NCI-H345 (cell line): ENCODE data around the gene MS4A15.
"Not testable (repeated sequence)": the region's sequence is repeated elsewhere in the genome, so short reads cannot be mapped to it uniquely, and the experiment has no call there.

Experiments used
- DNase-seq: peaks from one replicate; lab custom pipeline; 2025; lab: John Stamatoyannopoulos, UW

Gene MS4A15

DNA sequence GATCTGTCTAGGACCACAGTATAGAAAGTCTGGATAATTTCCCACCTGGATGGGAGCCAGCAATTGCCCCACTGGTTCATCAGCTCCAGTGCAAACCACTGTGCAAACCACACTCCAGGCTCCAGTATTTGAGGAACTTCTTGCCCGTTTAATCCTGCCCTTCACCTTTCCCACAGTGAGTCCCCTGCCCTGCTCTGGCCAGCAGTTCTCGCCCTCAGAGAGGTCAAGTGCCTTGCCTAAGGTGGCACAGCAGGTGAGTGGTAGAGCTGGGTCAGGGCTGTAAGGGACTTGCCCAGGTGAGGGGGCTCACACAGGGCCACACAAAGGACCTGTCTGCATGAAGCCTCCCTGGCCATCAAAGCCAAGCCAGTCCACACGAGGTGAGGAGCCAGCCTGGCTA lies 52.6 kb downstream of the MS4A15 start:
- no peak for DNase-seq

DNA sequence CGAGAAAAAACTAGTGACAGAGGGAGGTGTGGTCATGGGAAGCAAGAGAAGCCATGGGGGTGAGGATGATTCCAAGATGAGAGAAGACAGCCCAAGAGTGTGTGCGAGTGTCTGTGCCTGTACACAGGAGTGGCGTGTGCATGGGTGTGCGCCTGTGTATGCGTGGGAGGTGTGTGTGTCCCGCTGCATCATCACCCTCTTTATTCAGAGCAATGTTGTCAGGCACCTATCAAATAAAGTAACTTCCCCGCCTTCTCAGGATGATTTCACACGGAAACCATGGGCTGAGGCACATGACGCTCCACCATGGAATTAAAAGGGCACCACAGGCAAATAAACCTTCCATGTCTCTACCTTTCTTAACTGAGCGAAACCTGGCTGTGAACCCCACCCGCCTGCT lies 53.0 kb downstream of the MS4A15 start:
- DNase-seq = no peak

DNA sequence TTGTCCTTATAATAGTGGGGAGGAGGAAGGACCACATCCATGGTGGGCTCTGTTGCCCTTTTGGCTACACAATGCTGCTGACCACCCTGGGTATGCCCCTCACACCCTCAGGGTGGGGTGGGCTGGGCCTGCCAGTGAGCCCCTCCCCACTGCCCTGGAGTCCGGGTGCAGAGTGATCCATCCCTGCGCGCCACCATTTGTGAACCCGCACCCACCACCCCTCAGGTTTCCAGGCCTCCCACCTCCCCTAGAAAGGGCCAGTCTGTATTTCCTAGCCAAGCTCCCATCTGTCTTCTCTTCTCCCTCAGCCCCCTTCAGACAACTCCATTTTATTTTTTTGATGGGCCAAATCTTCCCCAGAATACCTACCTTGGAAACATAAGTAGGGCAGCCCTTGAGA lies 53.5 kb downstream of the MS4A15 start:
- DNase-seq = no peak

DNA sequence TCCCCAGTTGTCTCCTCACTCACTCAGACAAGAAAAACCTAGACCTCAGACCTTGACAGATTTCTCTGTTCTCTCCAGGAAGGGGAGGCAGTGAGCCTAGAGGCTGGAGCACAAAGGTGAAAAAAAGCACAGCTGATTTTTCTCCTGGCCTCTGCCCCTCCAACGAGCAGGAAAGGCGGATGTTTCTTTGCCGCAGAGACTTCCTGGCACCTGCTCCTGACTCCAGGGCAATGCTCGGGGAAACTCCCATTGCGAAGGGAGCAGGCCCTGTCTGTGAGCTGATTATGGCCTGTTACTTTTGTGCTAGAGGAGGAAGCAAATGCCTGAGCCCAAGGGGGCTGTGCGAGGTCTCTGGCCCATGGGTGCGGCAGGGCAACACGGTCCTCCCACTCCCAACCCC lies 53.9 kb downstream of the MS4A15 start:
- DNase-seq = no peak

DNA sequence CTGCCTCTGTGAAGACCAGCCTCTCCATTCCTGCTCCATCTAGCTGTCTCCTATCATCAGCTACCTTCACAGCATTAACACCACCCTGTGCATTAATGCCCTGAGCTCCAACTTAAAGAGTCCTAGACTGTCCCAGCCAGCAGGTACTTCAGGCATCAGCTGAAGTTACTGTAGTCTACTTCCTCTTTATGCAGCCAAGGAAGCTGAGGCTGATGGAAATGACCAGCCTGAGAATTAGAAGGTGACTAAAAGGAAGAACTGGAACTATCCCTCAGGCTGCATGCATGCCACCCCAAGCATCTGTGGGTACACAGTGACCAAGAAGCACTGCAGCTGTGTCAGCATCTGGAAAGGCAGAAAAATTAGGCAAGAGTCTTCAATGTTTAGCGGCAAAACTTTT lies 56.7 kb downstream of the MS4A15 start:
- DNase-seq = no peak

DNA sequence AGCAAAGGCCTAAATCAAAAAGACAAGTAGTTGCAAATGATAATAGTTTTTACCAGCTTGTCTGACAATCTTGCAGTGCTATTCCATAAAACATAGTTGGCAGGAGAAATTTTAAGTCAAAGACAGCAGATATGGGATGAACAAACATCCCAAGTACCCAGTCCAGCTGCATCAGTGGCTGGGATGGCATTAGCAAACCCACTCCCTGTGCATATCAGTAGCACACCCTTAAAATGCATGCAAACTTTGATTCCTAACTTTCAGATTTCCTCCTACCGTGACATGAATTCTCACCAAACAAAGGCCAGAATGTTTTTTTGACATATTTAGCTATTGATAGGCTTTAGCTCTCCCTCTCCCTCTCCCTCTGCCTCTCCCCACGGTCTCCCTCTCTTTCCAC lies 57.4 kb downstream of the MS4A15 start:
- DNase-seq = no peak

DNA sequence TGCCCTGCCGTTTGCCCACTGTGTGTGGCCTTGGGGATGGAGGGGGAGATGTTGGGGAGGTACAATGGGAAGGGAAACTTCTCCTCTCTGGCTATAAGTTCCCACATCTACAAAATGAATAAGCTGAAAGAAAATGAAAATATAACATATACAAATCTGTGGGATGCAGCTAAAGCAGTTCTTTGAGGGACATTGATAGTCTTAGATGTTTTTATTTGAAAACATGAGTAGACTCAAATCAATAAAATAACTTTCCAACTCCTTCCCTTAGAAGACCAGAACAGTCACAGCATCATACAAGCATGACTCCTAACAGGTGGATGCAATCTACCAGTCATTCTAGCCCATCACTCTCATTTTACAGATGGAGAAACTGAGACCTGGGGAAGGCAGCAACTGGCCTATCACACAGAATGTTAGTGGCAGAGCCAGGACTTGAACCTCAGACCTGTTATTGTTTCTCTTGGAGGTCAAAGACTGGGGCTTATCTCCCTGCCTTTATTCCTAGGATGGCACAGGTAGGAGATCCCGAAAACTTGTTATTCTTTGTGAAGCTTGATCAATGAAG lies 60.0 kb downstream of the MS4A15 start:
- DNase-seq = no peak

DNA sequence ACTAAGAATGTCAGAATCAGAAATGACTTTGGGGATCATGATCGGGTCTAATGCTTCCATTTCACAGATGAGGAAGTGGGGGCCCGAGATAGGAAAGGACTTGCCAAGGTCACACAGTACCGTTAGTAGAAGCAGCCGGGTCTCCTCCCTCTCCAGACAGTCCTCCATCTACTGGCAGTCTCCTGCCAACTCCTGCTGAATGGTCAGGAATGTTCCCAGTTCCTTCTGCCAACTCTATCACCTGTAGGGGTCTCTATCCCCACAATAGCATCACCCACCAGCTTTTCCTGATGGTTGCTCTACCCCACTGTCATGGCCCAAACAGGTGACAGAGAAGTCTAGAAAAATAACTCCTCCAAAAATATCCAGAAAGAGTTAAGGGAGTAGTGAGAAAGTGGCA lies 61.4 kb downstream of the MS4A15 start:
- DNase-seq = no peak

DNA sequence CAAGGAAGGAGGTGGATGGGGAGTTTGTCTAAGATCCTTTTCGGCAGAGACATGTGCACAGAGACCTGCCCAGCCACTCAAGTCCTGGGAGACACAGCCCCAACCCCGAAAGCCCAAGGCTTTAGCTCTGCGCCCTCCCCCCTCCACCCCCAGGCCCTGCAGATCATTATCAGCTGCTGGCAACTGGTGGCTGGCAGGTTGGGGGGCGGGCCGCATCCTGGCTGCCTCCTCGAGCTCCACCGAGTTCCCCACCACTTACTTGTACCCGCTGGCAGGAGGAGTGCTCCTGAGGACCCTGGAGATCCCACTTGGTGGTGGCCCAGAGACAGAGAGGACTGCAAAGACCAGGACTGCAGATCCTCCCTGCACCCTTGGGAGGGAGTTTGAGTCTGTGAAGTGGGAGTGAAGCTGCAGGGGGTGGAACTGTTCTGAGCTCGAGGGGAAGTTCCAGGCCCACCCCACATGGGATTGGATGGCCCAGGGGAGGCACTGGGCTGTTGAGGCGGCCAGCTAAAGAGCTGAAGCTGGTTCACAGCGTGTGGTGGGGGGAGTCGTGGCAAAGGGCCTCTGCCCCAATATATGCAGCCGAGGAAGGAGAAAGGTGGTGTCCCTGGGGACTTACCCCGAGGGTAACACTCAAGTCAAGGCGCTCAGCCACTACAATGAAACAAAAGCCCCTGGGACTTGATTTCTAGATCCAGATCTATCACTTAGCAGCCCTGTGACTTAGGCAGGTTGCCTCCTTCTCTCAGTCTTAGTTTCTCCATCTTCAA lies 65.3 kb downstream of the MS4A15 start:
- DNase-seq = no peak

DNA sequence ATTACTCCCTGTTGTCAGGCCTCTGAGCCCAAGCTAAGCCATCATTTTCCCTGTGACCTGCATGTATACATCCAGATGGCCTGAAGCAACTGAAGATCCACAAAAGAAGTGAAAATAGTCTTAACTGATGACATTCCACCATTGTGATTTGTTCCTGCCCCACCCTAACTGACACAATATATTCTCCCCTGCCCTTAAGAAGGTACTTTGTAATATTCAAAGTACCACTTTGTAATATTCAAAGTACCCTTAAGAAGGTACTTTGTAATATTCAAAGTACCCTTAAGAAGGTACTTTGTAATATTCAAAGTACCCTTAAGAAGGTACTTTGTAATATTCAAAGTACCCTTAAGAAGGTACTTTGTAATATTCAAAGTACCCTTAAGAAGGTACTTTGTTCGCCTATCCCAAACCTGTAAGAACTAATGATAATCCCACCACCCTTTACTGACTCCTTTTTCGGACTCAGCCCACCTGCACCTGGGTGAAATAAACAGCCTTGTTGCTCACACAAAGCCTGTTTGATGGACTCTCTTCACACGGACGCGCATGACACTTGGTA lies 67.2 kb downstream of the MS4A15 start:
- DNase-seq = not testable (repeated sequence)

DNA sequence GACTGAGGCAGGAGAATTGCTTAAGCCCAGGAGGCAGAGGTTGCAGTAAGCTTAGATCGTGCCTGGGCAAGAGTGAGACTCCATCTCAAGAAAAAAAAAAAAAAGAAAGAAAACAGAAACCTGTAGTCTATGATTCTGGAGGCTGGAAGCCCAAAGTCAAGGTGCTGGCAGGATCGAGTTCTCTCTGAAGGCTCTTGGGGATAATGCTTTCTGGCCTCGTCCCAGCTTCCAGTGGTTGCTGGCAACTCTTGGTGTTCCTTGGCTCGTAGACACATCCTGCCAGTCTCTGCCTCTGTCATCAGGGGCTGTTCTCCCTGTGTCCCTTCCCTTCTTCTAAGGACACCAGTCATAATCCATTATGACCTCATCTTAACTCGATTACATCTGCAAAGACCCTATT lies 68.5 kb downstream of the MS4A15 start:
- no peak for DNase-seq

DNA sequence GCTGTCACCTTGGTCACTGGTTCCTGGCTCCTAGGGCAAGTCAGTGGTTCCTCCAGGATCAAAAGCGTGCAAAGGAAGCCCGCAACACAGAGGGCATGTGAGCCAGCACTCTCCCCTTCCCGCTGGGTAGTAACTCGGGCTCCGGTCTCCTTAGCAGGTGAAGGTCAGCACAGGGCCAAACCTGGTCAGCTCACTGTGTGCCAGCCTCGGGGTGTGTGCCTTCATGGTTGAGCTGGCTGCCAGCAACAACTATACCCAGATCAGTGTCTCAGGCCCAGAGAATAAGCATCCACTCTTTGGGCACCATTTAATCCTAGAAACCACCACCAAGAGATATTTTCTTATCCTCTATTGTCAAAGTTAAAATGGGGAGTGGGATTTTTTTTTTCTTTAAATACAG lies 69.1 kb downstream of the MS4A15 start:
- DNase-seq = no peak
